Measurements from ENCODE around the gene C4orf50. TPM values are rescaled to one million over a fixed set of nuclear protein-coding genes. Genes with fewer than 3 reads are reported as not detected.

The C4orf50 gene
- total RNA-seq, 4 donors from 2014 or later = not detected

DNA sequence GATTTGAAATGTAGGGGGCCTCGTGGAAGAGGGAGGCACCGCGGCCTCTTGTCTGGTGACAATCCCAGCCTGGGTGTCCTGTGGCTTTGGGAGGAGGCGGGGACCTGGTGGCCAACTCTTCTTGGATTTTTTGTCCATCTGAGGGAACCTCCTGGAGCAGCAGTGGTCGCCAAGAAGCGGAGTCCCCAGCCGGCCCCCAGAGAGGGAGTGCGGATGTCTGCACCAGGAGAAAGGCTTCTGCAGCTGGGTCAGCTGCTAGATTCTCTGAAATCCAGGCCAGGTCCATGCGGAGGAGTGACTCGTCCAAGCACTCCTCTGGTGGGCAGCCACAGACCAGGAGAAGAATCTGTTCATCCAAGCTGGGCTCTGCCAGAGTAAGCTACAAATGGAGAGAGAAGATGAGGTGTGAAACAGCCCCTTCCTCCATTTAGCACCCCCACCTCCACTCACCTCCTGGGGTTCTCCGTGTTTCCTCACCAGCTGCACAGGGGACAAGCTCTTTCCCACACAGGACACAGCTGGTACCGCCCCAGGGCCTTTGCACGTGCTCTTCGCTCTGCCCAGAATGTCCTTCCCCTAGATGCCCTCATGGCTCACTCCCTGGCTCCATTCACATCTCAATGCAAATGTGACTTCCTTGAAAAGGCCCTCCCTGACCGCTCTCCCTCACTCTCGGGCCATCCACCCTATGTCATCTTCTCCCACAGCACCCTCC lies 27.6 kb downstream of the C4orf50 start:
- Histone ChIP-seq H3K9me3 (no peaks in the 10 kb centered on the region), H3K27me3 (peaks cover 38% of the 10 kb centered on the region), H3K4me1 (no peaks in the 10 kb centered on the region), H3K27ac (no peak overlapping the region), H3K4me3 (no peak overlapping the region), H3K36me3 (no peaks in the 10 kb centered on the region)
- DNase-seq (ENCODE audit: low spot score in 2 of 2) = peak; percentile 33 to 77
- 91% methylated on average over 14 of the region's 16 CpGs for WGBS
- TF ChIP-seq POLR2AphosphoS5 (IDR thresholded peaks at IDR 0.05) (no peak), POLR2A (IDR thresholded peaks at IDR 0.05) (no peak), EP300 (IDR thresholded peaks at IDR 0.05) (no peak)
- TF ChIP-seq, protein P1, sequence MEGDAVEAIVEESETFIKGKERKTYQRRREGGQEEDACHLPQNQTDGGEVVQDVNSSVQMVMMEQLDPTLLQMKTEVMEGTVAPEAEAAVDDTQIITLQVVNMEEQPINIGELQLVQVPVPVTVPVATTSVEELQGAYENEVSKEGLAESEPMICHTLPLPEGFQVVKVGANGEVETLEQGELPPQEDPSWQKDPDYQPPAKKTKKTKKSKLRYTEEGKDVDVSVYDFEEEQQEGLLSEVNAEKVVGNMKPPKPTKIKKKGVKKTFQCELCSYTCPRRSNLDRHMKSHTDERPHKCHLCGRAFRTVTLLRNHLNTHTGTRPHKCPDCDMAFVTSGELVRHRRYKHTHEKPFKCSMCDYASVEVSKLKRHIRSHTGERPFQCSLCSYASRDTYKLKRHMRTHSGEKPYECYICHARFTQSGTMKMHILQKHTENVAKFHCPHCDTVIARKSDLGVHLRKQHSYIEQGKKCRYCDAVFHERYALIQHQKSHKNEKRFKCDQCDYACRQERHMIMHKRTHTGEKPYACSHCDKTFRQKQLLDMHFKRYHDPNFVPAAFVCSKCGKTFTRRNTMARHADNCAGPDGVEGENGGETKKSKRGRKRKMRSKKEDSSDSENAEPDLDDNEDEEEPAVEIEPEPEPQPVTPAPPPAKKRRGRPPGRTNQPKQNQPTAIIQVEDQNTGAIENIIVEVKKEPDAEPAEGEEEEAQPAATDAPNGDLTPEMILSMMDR (IDR thresholded peaks at IDR 0.05) = no peak

DNA sequence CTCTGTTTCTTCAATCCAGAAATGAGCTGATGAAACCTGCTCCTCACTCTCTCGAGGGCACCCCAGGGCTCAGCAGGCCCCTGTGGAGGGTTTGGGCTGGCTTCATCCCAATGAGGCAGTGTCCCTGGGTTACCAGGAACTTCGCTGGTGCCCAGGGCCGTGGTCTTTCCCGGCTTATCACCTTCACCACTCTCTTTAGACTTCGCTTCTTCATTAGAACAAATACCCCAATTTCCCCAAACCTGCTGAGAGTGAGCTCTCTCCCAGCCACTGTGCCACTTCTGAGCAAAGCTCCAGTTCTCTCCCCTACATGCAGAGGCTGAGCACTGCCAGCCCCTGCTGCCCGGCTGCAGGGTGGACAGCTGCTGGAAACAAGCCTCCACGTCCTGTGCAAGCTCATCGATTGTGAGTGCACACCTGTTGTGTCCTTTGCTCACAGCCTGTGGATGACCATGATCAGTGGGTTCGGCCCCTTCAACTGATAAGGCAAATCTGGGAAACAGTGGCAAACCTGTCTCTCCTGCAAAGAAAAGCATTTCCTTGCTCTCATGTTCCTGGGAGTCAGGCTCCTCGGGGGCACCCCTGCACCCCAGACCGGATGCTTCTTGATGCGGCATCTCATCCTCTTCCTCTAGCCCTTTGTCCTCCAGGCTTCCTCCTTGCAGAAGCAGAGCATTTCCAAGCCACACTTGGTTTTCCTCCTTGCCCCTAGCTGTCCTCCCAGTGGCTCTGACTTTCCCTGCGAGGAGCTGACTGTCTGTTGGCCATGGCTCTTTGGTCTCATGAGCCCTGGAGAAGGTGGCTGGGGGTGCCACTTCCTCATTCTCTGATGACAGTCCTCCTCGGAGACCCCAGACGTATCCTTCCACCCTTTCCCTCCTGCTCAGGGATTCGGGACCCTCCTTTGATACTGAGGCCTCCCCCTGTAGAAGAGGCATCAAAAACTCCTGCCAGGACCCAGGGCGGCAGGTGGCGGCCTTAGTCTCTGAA lies 28.7 kb downstream of the C4orf50 start:
- Histone ChIP-seq H3K27ac (no peak overlapping the region), H3K27me3 (peaks cover 32% of the 10 kb centered on the region), H3K4me1 (no peaks in the 10 kb centered on the region), H3K9me3 (no peaks in the 10 kb centered on the region), H3K36me3 (no peaks in the 10 kb centered on the region), H3K4me3 (no peak overlapping the region)
- TF ChIP-seq, protein P1 (IDR thresholded peaks at IDR 0.05) = no peak
- TF ChIP-seq EP300 (IDR thresholded peaks at IDR 0.05) (no peak), POLR2A (IDR thresholded peaks at IDR 0.05) (no peak), POLR2AphosphoS5 (IDR thresholded peaks at IDR 0.05) (no peak)
- 80% methylated on average over 18 of the region's 18 CpGs for WGBS
- DNase-seq (ENCODE audit: low spot score in 2 of 2) = peak; percentile 31 to 74

DNA sequence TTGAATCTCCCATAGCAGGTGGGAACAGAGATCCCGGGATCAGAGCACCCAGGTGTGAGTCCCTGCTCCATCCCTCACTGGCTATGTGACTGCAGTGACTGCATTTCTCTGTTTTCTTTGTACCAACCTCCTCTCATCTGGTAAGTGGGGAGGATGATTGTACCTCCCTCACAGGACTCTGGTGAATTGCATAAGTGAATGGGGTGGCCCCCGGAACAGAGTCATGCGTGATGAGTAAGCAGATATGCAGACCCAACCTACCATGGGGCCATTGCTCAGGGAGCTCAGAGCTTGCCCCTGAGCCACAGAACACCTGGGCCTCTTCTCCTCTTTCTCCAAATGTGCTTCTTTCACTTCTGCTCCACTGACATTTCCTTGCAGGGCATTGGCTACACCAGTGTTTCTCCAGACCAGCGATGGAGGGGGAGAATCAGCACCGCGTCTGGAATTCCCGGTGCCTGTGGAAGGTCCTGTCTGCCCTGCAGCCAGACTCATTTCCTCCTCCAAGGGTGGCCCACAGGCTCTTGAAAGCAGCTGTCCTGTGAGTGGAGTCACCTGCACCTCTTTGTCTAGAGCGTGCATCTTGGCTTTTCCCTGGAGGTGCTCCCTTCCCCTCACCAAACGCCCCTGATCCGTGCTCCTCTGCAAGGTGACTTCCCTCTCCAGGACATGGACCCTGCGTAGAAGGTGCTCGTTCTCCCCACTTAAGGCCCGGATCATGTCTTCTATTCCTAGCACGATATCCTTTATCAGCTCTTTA lies 30.0 kb downstream of the C4orf50 start:
- TF ChIP-seq POLR2AphosphoS5 (IDR thresholded peaks at IDR 0.05) = no peak
- TF ChIP-seq, protein P1 (IDR thresholded peaks at IDR 0.05) = no peak
- no peak for TF ChIP-seq POLR2A (IDR thresholded peaks at IDR 0.05)
- TF ChIP-seq EP300 (IDR thresholded peaks at IDR 0.05) = no peak
- Histone ChIP-seq H3K27me3 (peaks cover 23% of the 10 kb centered on the region), H3K4me1 (no peaks in the 10 kb centered on the region), H3K4me3 (no peak overlapping the region), H3K36me3 (no peaks in the 10 kb centered on the region), H3K27ac (no peak overlapping the region), H3K9me3 (no peaks in the 10 kb centered on the region)
- DNase-seq (ENCODE audit: low spot score in 2 of 2) = peak; percentile 38 to 44
- WGBS = 81% methylated on average over 14 of the region's 14 CpGs

DNA sequence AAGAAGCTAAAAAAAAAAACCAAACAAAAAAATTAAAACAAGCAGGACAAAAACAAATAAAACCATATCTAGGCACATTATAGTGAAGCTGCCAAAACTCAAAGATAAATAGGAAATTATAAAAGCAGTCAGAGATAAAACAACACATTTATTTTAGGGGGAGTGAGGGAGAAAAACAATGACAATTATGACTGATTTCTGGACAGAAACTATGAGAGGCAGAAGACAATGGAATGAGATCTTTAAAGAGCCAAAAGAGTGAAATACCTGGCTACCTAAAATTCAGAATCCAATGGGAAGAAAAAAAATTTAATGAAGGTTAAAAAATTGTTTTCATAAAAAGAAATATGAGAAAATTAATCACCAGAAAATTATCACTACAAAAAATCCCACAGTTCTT lies 33.4 kb downstream of the C4orf50 start:
- Histone ChIP-seq H3K27ac (no peak overlapping the region), H3K4me3 (no peak overlapping the region), H3K27me3 (peaks cover 19% of the 10 kb centered on the region), H3K9me3 (no peaks in the 10 kb centered on the region), H3K4me1 (no peaks in the 10 kb centered on the region), H3K36me3 (no peaks in the 10 kb centered on the region)
- no peak for DNase-seq (ENCODE audit: low spot score in 2 of 2)
- TF ChIP-seq, protein P1 (IDR thresholded peaks at IDR 0.05) = no peak
- TF ChIP-seq EP300 (IDR thresholded peaks at IDR 0.05) (no peak), POLR2A (IDR thresholded peaks at IDR 0.05) (no peak), POLR2AphosphoS5 (IDR thresholded peaks at IDR 0.05) (no peak)

Measured in suprapubic skin (tissue), 4 donors.